ENCODE data around the gene C9. TPM values are rescaled to one million over a fixed set of nuclear protein-coding genes. Genes with fewer than 3 reads are reported as not detected.
"Not testable (repeated sequence)": the region's sequence is repeated elsewhere in the genome, so short reads cannot be mapped to it uniquely, and the experiment has no call there.

C9 gene
- total RNA-seq, result not detected
- 0.47 TPM for polyA plus RNA-seq

DNA sequence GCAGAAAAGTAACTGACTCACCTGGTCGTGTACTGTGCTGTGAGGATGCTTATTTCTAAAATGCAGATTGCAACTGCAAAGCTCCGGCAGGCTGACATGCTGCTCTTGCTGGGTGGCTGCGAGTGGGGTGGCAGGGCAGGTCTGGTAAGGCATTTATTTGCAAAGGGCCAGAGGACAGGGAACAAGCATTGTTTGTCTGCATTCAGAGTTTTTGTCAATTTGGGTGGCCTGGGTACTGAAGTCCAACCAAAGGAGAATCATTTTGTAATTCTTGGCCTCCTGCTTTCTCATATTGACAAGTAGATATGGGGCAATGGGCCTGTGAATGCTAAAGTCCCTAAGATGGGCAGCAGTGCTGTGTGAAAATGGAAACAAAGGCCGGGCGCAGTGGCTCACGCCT is at the start of gene C9:
TSS of gene C9 (minus strand) at position 129 of the 400 bp plus-strand sequence. CDS start at position 98, 31 bp downstream.
- H3K4me3 ChIP-seq (ENCODE audit: low read depth, low read length), result no peak within 1 kb of the TSS
- H3K36me3 ChIP-seq (ENCODE audit: insufficient read depth), result no peaks in the 10 kb centered on the region
- no peak for DNase-seq (ENCODE audit: extremely low spot score)
- H3K27ac ChIP-seq (ENCODE audit: low read depth), result no peak within 1 kb of the TSS
- H3K4me1 ChIP-seq (ENCODE audit: insufficient read depth), result no peaks in the 10 kb centered on the region
- 66% methylated on average over 6 of the region's 6 CpGs for WGBS

DNA sequence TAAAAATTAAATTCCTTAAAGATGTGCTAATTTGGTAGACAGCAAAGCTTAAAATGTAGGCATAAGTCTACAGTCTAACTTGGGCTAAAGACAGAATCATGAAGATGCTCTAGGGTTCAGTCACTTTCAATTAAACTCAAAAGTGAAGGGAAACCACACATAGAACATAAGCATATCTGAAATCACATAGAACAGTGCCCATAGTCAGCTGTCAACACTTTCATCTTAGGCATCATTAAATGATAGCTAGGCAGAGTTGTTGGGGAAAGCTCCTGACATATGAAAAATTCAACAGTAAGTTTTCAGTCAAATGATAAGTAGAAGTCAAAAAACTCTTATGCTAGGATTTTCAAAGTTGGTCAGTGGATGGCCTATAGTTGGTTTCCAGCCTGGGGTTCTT is 49.5 kb upstream of the C9 start:
- no peak for DNase-seq (ENCODE audit: extremely low spot score)
- Histone ChIP-seq H3K36me3 (ENCODE audit: insufficient read depth) (no peaks in the 10 kb centered on the region), H3K4me1 (ENCODE audit: insufficient read depth) (peaks cover 1% of the 10 kb centered on the region), H3K4me3 (ENCODE audit: low read depth, low read length) (no peak overlapping the region), H3K27ac (ENCODE audit: low read depth) (no peak overlapping the region)

DNA sequence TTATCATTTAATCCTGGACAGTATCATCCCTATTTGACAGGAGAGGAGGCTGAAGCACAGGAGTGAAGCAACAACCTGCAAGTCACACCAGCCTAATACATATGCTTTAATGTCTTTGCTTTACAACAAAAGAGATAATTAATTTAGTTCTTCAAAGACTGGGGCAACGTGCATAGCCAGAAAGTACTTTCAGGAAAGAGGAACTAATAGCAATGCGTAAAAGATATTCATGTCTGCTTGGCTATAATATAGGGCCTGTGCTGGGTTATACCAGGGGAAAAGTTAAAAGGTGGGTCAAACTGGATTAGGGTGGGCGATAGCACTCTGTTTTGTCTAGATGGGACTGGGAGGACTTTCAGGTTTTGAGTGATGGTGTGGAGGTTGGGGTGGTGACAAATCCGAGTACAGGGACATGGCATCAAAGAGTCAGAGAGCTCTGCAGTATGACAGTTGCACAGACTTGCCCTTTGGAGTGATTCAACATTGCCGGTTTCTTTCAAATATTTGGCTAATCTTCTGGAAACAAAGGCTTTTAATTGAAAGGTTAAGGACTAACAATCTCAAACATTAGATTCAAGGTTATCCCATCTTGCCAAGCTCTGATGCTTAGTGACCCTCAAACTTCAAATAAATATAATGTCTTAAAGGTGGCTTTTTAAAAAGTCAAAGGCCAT is 48.6 kb upstream of the C9 start:
- whole genome bisulfite sequencing, result 59% methylated on average over 5 of the region's 5 CpGs
- Histone ChIP-seq H3K4me3 (ENCODE audit: low read depth, low read length) (no peak overlapping the region), H3K4me1 (ENCODE audit: insufficient read depth) (peaks cover 1% of the 10 kb centered on the region), H3K36me3 (ENCODE audit: insufficient read depth) (no peaks in the 10 kb centered on the region), H3K27ac (ENCODE audit: low read depth) (no peak overlapping the region)
- DNase-seq (ENCODE audit: extremely low spot score), result no peak

DNA sequence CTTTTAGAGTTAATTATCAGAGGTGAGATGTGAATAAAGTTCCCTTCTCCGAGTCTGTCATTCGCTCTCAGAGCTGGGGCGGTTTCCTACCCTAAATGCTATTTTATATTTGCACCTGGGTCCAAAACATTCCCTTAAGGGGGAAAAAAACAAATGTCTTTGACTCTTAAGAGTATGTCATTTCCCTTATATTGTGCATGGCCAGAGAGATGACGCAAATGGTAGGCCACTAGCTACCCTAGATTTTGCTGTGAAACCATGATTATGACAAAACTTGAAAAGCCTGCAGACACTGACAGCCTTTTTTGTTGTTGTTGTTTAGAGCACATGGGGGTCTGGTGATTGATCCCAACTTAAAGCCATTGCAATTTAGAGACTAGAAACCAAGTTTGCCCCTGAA is 47.7 kb upstream of the C9 start:
- H3K4me1 ChIP-seq (ENCODE audit: insufficient read depth), result peaks cover 1% of the 10 kb centered on the region
- DNase-seq (ENCODE audit: extremely low spot score), result no peak
- no peaks in the 10 kb centered on the region for H3K36me3 ChIP-seq (ENCODE audit: insufficient read depth)
- H3K4me3 ChIP-seq (ENCODE audit: low read depth, low read length), result no peak overlapping the region
- WGBS, result 95% methylated on average over 4 of the region's 4 CpGs
- no peak overlapping the region for H3K27ac ChIP-seq (ENCODE audit: low read depth)

DNA sequence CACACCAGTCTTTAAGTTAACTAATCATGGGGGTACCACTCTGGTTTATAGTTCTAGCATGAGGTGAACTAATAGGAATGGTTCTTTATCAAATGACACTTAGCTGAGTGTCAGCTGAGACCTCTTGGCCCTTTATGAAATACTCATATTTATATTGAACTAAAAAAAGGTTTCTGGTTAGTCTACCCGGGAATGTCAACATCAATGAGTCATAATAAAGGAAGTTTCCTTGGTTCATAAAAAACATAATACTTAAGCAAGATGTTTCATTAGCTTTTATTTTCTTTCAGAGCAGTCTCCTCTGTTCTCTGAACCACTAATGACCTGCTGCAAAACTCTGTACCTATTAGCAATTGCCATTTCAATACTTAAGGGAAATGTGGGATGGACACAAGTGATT is 46.8 kb upstream of the C9 start:
- Histone ChIP-seq H3K4me3 (ENCODE audit: low read depth, low read length) (no peak overlapping the region), H3K4me1 (ENCODE audit: insufficient read depth) (peaks cover 1% of the 10 kb centered on the region), H3K36me3 (ENCODE audit: insufficient read depth) (no peaks in the 10 kb centered on the region), H3K27ac (ENCODE audit: low read depth) (no peak overlapping the region)
- DNase-seq (ENCODE audit: extremely low spot score), result no peak
- whole genome bisulfite sequencing, result 3% methylated on average over 1 of the region's 1 CpG

DNA sequence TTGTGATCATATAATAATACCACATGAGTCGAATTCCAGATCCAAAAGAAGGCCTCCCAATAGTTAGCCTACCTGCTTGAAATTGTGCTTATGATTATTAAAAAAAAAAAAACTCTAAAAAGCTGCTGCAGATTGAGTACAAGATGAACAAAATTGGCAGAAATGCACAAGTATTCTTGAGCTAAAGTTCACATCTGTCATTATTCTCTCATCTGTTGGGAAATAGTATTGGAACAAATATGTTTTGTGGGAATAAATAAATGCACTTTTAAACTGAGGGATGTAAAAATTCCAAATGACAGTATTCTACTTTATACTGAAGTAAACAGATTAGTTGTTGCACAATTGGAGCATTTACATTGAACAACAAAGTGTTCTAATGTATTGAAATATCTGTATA is 44.7 kb upstream of the C9 start:
- Histone ChIP-seq H3K4me1 (ENCODE audit: insufficient read depth) (peaks cover 1% of the 10 kb centered on the region), H3K36me3 (ENCODE audit: insufficient read depth) (no peaks in the 10 kb centered on the region), H3K4me3 (ENCODE audit: low read depth, low read length) (no peak overlapping the region), H3K27ac (ENCODE audit: low read depth) (no peak overlapping the region)
- 80% methylated on average over 1 of the region's 1 CpG for WGBS
- no peak for DNase-seq (ENCODE audit: extremely low spot score)

GRCh38 chr5:39405083-39405843 is 41.0 kb upstream of the C9 start:
- no peak for DNase-seq (ENCODE audit: extremely low spot score)
- peaks cover 2% of the 10 kb centered on the region for H3K4me1 ChIP-seq (ENCODE audit: insufficient read depth)
- WGBS, result 59% methylated on average over 5 of the region's 5 CpGs
- no peaks in the 10 kb centered on the region for H3K36me3 ChIP-seq (ENCODE audit: insufficient read depth)
- no peak overlapping the region for H3K27ac ChIP-seq (ENCODE audit: low read depth)
- H3K4me3 ChIP-seq (ENCODE audit: low read depth, low read length), result no peak overlapping the region

DNA sequence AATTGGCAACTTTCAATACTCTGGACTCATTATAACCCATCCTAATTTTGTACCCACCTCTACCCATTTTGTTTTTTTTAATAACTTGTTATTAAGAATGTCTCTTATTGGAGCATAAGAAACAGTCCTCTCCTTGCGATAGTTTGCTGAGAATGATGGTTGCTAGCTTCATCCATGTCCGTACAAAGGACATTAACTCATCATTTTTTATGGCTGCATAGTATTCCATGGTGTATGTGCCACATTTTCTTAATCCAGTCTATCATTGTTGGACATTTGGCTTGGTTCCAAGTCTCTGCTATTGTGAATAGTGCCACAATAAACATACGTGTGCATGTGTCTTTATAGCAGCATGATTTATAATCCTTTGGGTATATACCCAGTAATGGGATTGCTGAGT is 39.5 kb upstream of the C9 start:
- not testable (repeated sequence) for H3K27ac ChIP-seq (ENCODE audit: low read depth); H3K4me1 ChIP-seq (ENCODE audit: insufficient read depth); DNase-seq (ENCODE audit: extremely low spot score); H3K4me3 ChIP-seq (ENCODE audit: low read depth, low read length); H3K36me3 ChIP-seq (ENCODE audit: insufficient read depth)
- 89% methylated on average over 3 of the region's 3 CpGs for WGBS

DNA sequence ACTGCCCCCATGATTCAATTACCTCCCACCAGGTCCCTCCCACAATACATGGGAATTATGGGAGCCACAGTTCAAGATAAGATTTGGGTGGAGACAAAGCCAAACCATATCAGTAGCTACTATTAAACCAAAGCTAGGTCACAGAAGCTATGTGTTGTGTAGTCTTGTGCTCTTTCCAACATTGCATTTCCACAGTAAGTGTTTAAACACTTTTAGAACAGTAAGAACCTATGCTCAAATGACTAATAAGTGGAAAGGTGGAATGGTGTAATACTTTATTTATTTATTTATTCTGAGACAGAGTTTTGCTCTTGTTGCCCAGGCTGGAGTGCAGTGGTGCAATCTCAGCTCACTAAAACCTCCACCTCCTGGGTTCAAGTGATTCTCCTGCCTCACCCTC is 37.8 kb upstream of the C9 start:
- not testable (repeated sequence) for DNase-seq (ENCODE audit: extremely low spot score); H3K4me3 ChIP-seq (ENCODE audit: low read depth, low read length); H3K4me1 ChIP-seq (ENCODE audit: insufficient read depth); H3K36me3 ChIP-seq (ENCODE audit: insufficient read depth); H3K27ac ChIP-seq (ENCODE audit: low read depth)

- Histone ChIP-seq H3K4me1 (ENCODE audit: insufficient read depth) (peaks cover 4% of the 10 kb centered on the region), H3K27ac (ENCODE audit: low read depth) (peak overlapping the region; percentile 38)
- 30% methylated on average over 5 of the region's 5 CpGs for WGBS
Observed at GRCh38 chr5:39400713-39401578, 36.7 kb upstream of the C9 start.

DNA sequence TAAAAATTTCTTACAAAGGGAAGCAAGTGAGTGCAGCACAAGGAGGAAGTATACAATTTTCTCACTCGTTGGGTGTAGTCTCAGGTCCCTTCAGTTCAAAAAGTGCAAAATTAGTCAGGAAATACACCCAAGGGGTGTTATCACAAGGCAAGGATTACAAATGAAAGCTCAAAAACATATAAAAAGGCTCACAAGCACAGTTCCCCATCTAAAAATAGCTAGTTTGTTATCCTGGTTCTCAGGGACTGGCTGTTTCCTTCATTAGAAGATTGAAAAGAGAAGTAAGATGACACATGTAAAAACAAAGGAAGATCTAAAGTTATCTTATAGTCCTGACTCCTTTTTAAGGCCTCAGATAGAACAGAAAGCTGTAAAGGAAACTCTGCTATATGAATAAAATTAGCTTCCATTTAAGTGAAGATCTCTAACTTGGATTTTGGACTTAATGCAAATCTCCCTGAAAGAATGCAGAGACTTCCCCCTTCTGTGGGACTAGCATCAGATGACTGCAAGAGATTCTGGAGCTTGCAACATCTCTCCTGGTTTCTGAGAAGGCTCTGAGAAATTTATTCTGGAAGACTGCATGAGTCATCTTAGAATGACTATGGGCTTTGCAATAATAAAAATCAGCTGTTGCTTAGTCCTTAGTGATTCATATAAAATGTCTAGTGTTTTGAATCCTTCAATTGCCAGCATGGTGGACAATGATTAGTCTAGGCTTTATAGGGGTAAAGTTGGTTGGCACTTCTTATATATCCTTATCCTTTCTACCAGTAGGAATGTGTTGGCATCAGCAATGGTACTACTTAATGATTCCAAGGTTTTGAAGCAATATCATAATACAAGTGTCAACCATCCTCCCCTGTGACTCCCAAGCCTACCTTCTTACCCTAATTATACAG is 35.1 kb upstream of the C9 start:
- Histone ChIP-seq H3K4me1 (ENCODE audit: insufficient read depth) (peaks cover 4% of the 10 kb centered on the region), H3K4me3 (ENCODE audit: low read depth, low read length) (no peak overlapping the region), H3K27ac (ENCODE audit: low read depth) (peak overlapping the region; percentile 67), H3K36me3 (ENCODE audit: insufficient read depth) (no peaks in the 10 kb centered on the region)
- WGBS, result 23% methylated on average over 1 of the region's 1 CpG
- no peak for DNase-seq (ENCODE audit: extremely low spot score)

More at GRCh38 chr5:39400713-39401578, 36.7 kb upstream of the C9 start:
- no peaks in the 10 kb centered on the region for H3K36me3 ChIP-seq (ENCODE audit: insufficient read depth)
- DNase-seq (ENCODE audit: extremely low spot score), result no peak
- no peak overlapping the region for H3K4me3 ChIP-seq (ENCODE audit: low read depth, low read length)

- WGBS, result 89% methylated on average over 3 of the region's 3 CpGs
- H3K27ac ChIP-seq (ENCODE audit: low read depth), result no peak overlapping the region
- no peaks in the 10 kb centered on the region for H3K36me3 ChIP-seq (ENCODE audit: insufficient read depth)
- no peak overlapping the region for H3K4me3 ChIP-seq (ENCODE audit: low read depth, low read length)
- H3K4me1 ChIP-seq (ENCODE audit: insufficient read depth), result peaks cover 4% of the 10 kb centered on the region
- DNase-seq (ENCODE audit: extremely low spot score), result no peak
Observed at GRCh38 chr5:39396843-39397242, 32.5 kb upstream of the C9 start.

GRCh38 chr5:39395521-39395920 is 31.2 kb upstream of the C9 start:
- Histone ChIP-seq H3K27ac (ENCODE audit: low read depth) (no peak overlapping the region), H3K4me3 (ENCODE audit: low read depth, low read length) (no peak overlapping the region), H3K36me3 (ENCODE audit: insufficient read depth) (no peaks in the 10 kb centered on the region), H3K4me1 (ENCODE audit: insufficient read depth) (peaks cover 3% of the 10 kb centered on the region)
- no peak for DNase-seq (ENCODE audit: extremely low spot score)

Measured in urinary bladder (tissue), 4 donors.